ENCODE results near the gene DDA1.
"Not testable (repeated sequence)": the region's sequence is repeated elsewhere in the genome, so short reads cannot be mapped to it uniquely, and the experiment has no call there.

Gene DDA1

GRCh38 chr19:17286752-17287151, 22.6 kb upstream of the DDA1 start:
- peaks cover under 1% of the 10 kb centered on the region; the same call in 1 of the 2 replicates for H3K4me1 ChIP-seq (ENCODE audit: control insufficient read depth, insufficient read depth, low read length)
- no peaks in the 10 kb centered on the region for H3K27me3 ChIP-seq (ENCODE audit: control insufficient read depth, insufficient read depth, low read length)
- H3K4me3 ChIP-seq (ENCODE audit: low read length) = no peak overlapping the region
- H3K9me3 ChIP-seq (ENCODE audit: control insufficient read depth, insufficient read depth, low read length) = no peaks in the 10 kb centered on the region
- DNase-seq (ENCODE audit: low read depth, low spot score) = no peak
- H3K27ac ChIP-seq (ENCODE audit: low read length) = no peak overlapping the region
- peaks cover 3% of the 10 kb centered on the region; the same call in 1 of the 2 replicates for H3K36me3 ChIP-seq (ENCODE audit: control insufficient read depth, insufficient read depth, low read length)
- no CpG with 5 or more reads among the region's 9 CpGs for WGBS (ENCODE audit: insufficient coverage, insufficient read length)

- H3K36me3 ChIP-seq (ENCODE audit: control insufficient read depth, insufficient read depth, low read length) = peaks cover 1% of the 10 kb centered on the region; the same call in 1 of the 2 replicates
- H3K27me3 ChIP-seq (ENCODE audit: control insufficient read depth, insufficient read depth, low read length) = no peaks in the 10 kb centered on the region
- H3K4me1 ChIP-seq (ENCODE audit: control insufficient read depth, insufficient read depth, low read length) = 0 out of 2 replicates have a peak, but pooled peaks cover 4% of the 10 kb centered on the region
- no peak overlapping the region for H3K4me3 ChIP-seq (ENCODE audit: low read length)
- WGBS (ENCODE audit: insufficient coverage, insufficient read length) = no CpG with 5 or more reads among the region's 22 CpGs
- DNase-seq (ENCODE audit: low read depth, low spot score) = no peak
- no peak overlapping the region for H3K27ac ChIP-seq (ENCODE audit: low read length)
- no peaks in the 10 kb centered on the region for H3K9me3 ChIP-seq (ENCODE audit: control insufficient read depth, insufficient read depth, low read length)
These were observed 19.9 kb upstream of the DDA1 start for GRCh38 chr19:17289489-17289888.

- H3K4me3 ChIP-seq (ENCODE audit: low read length) = peak overlapping the region; percentile 31; the same call in 1 of the 2 replicates
- 0 out of 2 replicates have a peak, but pooled peaks cover 5% of the 10 kb centered on the region for H3K4me1 ChIP-seq (ENCODE audit: control insufficient read depth, insufficient read depth, low read length)
- H3K36me3 ChIP-seq (ENCODE audit: control insufficient read depth, insufficient read depth, low read length) = peaks cover 4% of the 10 kb centered on the region; the same call in 1 of the 2 replicates
- no peak overlapping the region for H3K27ac ChIP-seq (ENCODE audit: low read length)
- no peaks in the 10 kb centered on the region for H3K9me3 ChIP-seq (ENCODE audit: control insufficient read depth, insufficient read depth, low read length)
- no peaks in the 10 kb centered on the region for H3K27me3 ChIP-seq (ENCODE audit: control insufficient read depth, insufficient read depth, low read length)
- DNase-seq (ENCODE audit: low read depth, low spot score) = no peak
- WGBS (ENCODE audit: insufficient coverage, insufficient read length) = no CpG with 5 or more reads among the region's 46 CpGs
These were observed 16.9 kb upstream of the DDA1 start for GRCh38 chr19:17292301-17293074.

GRCh38 chr19:17293605-17294004, 15.8 kb upstream of the DDA1 start:
- Histone ChIP-seq H3K27me3 (ENCODE audit: control insufficient read depth, insufficient read depth, low read length) (no peaks in the 10 kb centered on the region), H3K27ac (ENCODE audit: low read length) (no peak overlapping the region), H3K9me3 (ENCODE audit: control insufficient read depth, insufficient read depth, low read length) (no peaks in the 10 kb centered on the region), H3K4me3 (ENCODE audit: low read length) (no peak overlapping the region), H3K36me3 (ENCODE audit: control insufficient read depth, insufficient read depth, low read length) (peaks cover 4% of the 10 kb centered on the region; the same call in 1 of the 2 replicates), H3K4me1 (ENCODE audit: control insufficient read depth, insufficient read depth, low read length) (0 out of 2 replicates have a peak, but pooled peaks cover 5% of the 10 kb centered on the region)
- no peak for DNase-seq (ENCODE audit: low read depth, low spot score)
- WGBS (ENCODE audit: insufficient coverage, insufficient read length) = no CpG with 5 or more reads among the region's 14 CpGs

- no peaks in the 10 kb centered on the region for H3K27me3 ChIP-seq (ENCODE audit: control insufficient read depth, insufficient read depth, low read length)
- DNase-seq (ENCODE audit: low read depth, low spot score) = no peak
- H3K4me1 ChIP-seq (ENCODE audit: control insufficient read depth, insufficient read depth, low read length) = 0 out of 2 replicates have a peak, but pooled peaks cover 5% of the 10 kb centered on the region
- no peak overlapping the region for H3K27ac ChIP-seq (ENCODE audit: low read length)
- WGBS (ENCODE audit: insufficient coverage, insufficient read length) = no CpG with 5 or more reads among the region's 48 CpGs
- peaks cover 6% of the 10 kb centered on the region; the same call in 1 of the 2 replicates for H3K36me3 ChIP-seq (ENCODE audit: control insufficient read depth, insufficient read depth, low read length)
- no peak overlapping the region for H3K4me3 ChIP-seq (ENCODE audit: low read length)
- no peaks in the 10 kb centered on the region for H3K9me3 ChIP-seq (ENCODE audit: control insufficient read depth, insufficient read depth, low read length)
These were observed 15.1 kb upstream of the DDA1 start for GRCh38 chr19:17294051-17294891.

GRCh38 chr19:17295551-17295950, 13.8 kb upstream of the DDA1 start:
- H3K4me1 ChIP-seq (ENCODE audit: control insufficient read depth, insufficient read depth, low read length); H3K4me3 ChIP-seq (ENCODE audit: low read length); H3K27ac ChIP-seq (ENCODE audit: low read length); H3K36me3 ChIP-seq (ENCODE audit: control insufficient read depth, insufficient read depth, low read length); H3K27me3 ChIP-seq (ENCODE audit: control insufficient read depth, insufficient read depth, low read length); H3K9me3 ChIP-seq (ENCODE audit: control insufficient read depth, insufficient read depth, low read length); DNase-seq (ENCODE audit: low read depth, low spot score): not testable (repeated sequence)
- WGBS (ENCODE audit: insufficient coverage, insufficient read length) = no CpG with 5 or more reads among the region's 6 CpGs

- Histone ChIP-seq H3K27me3 (ENCODE audit: control insufficient read depth, insufficient read depth, low read length) (no peaks in the 10 kb centered on the region), H3K27ac (ENCODE audit: low read length) (no peak overlapping the region), H3K9me3 (ENCODE audit: control insufficient read depth, insufficient read depth, low read length) (no peaks in the 10 kb centered on the region), H3K4me1 (ENCODE audit: control insufficient read depth, insufficient read depth, low read length) (0 out of 2 replicates have a peak, but pooled peaks cover 5% of the 10 kb centered on the region), H3K4me3 (ENCODE audit: low read length) (no peak overlapping the region), H3K36me3 (ENCODE audit: control insufficient read depth, insufficient read depth, low read length) (peaks cover 10% of the 10 kb centered on the region)
- WGBS (ENCODE audit: insufficient coverage, insufficient read length) = no CpG with 5 or more reads among the region's 4 CpGs
- no peak for DNase-seq (ENCODE audit: low read depth, low spot score)
These were observed 13.1 kb upstream of the DDA1 start for GRCh38 chr19:17296273-17296672.

GRCh38 chr19:17296976-17297375, 12.4 kb upstream of the DDA1 start:
- Histone ChIP-seq H3K9me3 (ENCODE audit: control insufficient read depth, insufficient read depth, low read length) (no peaks in the 10 kb centered on the region), H3K4me3 (ENCODE audit: low read length) (no peak overlapping the region), H3K36me3 (ENCODE audit: control insufficient read depth, insufficient read depth, low read length) (peaks cover 13% of the 10 kb centered on the region), H3K27me3 (ENCODE audit: control insufficient read depth, insufficient read depth, low read length) (no peaks in the 10 kb centered on the region), H3K27ac (ENCODE audit: low read length) (no peak overlapping the region), H3K4me1 (ENCODE audit: control insufficient read depth, insufficient read depth, low read length) (0 out of 2 replicates have a peak, but pooled peaks cover 3% of the 10 kb centered on the region)
- WGBS (ENCODE audit: insufficient coverage, insufficient read length) = no CpG with 5 or more reads among the region's 6 CpGs
- DNase-seq (ENCODE audit: low read depth, low spot score) = no peak

GRCh38 chr19:17300992-17301619, 8.3 kb upstream of the DDA1 start:
- H3K9me3 ChIP-seq (ENCODE audit: control insufficient read depth, insufficient read depth, low read length) = no peaks in the 10 kb centered on the region
- peaks cover 9% of the 10 kb centered on the region for H3K36me3 ChIP-seq (ENCODE audit: control insufficient read depth, insufficient read depth, low read length)
- no peak overlapping the region for H3K27ac ChIP-seq (ENCODE audit: low read length)
- peaks cover 1% of the 10 kb centered on the region; the same call in 1 of the 2 replicates for H3K4me1 ChIP-seq (ENCODE audit: control insufficient read depth, insufficient read depth, low read length)
- whole genome bisulfite sequencing (ENCODE audit: insufficient coverage, insufficient read length) = no CpG with 5 or more reads among the region's 51 CpGs
- DNase-seq (ENCODE audit: low read depth, low spot score) = no peak
- H3K4me3 ChIP-seq (ENCODE audit: low read length) = no peak overlapping the region
- H3K27me3 ChIP-seq (ENCODE audit: control insufficient read depth, insufficient read depth, low read length) = no peaks in the 10 kb centered on the region
